Endothelial cell of umbilical vein (primary cell): ENCODE results near the gene PTPRK. TPM values are rescaled to one million over a fixed set of nuclear protein-coding genes. Genes with fewer than 3 reads are reported as not detected.

Source experiments
- BruUV-seq: library from RNA; stranded (reverse); fragments of 400-500 nt; replicated peaks from 2 replicates; lab custom pipeline; 2021; lab: Mats Ljungman, UMichigan
- CTCF ChIA-PET: fragments of 300-600, 350-600 bp; sonication (Branson Sonifier 250); formaldehyde crosslinking; loops from one replicate; lab custom pipeline; 2021; ENCODE audit warnings: antibody characterized with exemption, inconsistent platforms; lab: Charles Lee
- POLR2A ChIA-PET: fragments of 300-600, 350-600 bp; sonication (Branson Sonifier 250); formaldehyde crosslinking; loops from one replicate; lab custom pipeline; 2021; ENCODE audit warnings: antibody characterized with exemption, inconsistent platforms; lab: Charles Lee
- DNase-seq: peaks from one replicate; pipeline ENCODE4 v3.0.0-alpha.2; 2011; ENCODE audit warnings: low read depth, low spot score
- FAIRE-seq: peaks from 2 replicates; lab custom pipeline; 2011; peaks lifted over from hg19 to GRCh38; lab: Jason Lieb, UNC
- H2AFZ ChIP-seq: 2 replicates; pipeline ENCODE4 v1.6.0; 2012; ENCODE audit warnings: low read depth, low read length, control low read depth, inconsistent platforms
- H3K27ac ChIP-seq: 2 replicates; pipeline ENCODE4 v1.5.1; 2011; ENCODE audit warnings: low read depth, mild to moderate bottlenecking, control low read depth, low read length, moderate library complexity; ENCODE audit not compliant: insufficient read depth
- H3K27me3 ChIP-seq, 2 experiments: 2 replicates each; pipeline versions ENCODE4 v1.6.0 to v1.6.1; 2011; ENCODE audit warnings: low read length in 2 of 2, mixed read lengths in 1 of 2; ENCODE audit not compliant: control insufficient read depth in 2 of 2, insufficient read depth in 2 of 2
- H3K36me3 ChIP-seq, 2 experiments: 2 replicates in 1 of 2; 3 replicates in 1 of 2; pipeline ENCODE4 v1.5.1; 2011; ENCODE audit warnings: low read length in 2 of 2, mild to moderate bottlenecking in 1 of 2, moderate library complexity in 1 of 2; ENCODE audit not compliant: control insufficient read depth in 2 of 2, insufficient read depth in 2 of 2; ENCODE audit errors: extremely low read depth in 1 of 2
- H3K4me1 ChIP-seq: 3 replicates; pipeline ENCODE4 v1.5.1; 2011; ENCODE audit warnings: mild to moderate bottlenecking, low read length; ENCODE audit not compliant: control insufficient read depth, insufficient read depth; ENCODE audit errors: extremely low read depth
- H3K4me2 ChIP-seq: 2 replicates; pipeline ENCODE4 v1.6.1; 2011; ENCODE audit warnings: low read length, control low read depth, mixed read lengths; ENCODE audit not compliant: insufficient read depth
- H3K4me3 ChIP-seq, 3 experiments: fragments of 200-600 bp in 1 of 3; sonication (generic), shearing (Covaris generic) in 1 of 3; replicated peaks in 1 of 3; 2 replicates each; pipeline ENCODE4 v1.5.1; 2011 to 2016; ENCODE audit warnings: control low read depth in 3 of 3, low read length in 3 of 3, mild to moderate bottlenecking in 2 of 3, inconsistent platforms in 1 of 3, low read depth in 1 of 3, moderate library complexity in 1 of 3; ENCODE audit not compliant: insufficient read depth in 1 of 3
- H3K79me2 ChIP-seq: 2 replicates; pipeline ENCODE4 v1.6.0; 2012; ENCODE audit warnings: low read length, inconsistent platforms; ENCODE audit not compliant: control insufficient read depth, insufficient read depth
- H3K9ac ChIP-seq: replicated peaks from 2 replicates; pipeline ENCODE3; 2011; ENCODE audit warnings: low read length, control low read depth; ENCODE audit not compliant: insufficient read depth; ENCODE audit errors: extremely low read depth
- H3K9me1 ChIP-seq: replicated peaks from 3 replicates; pipeline ENCODE4 v1.6.0; 2011; ENCODE audit warnings: mild to moderate bottlenecking, low read length; ENCODE audit not compliant: control insufficient read depth, insufficient read depth; ENCODE audit errors: extremely low read depth
- H3K9me3 ChIP-seq: replicated peaks from 2 replicates; pipeline ENCODE4 v1.5.1; 2012; ENCODE audit warnings: low read length, inconsistent platforms; ENCODE audit not compliant: control insufficient read depth, insufficient read depth
- H4K20me1 ChIP-seq: replicated peaks from 2 replicates; pipeline ENCODE3; 2011; ENCODE audit warnings: mild to moderate bottlenecking, low read length; ENCODE audit not compliant: control insufficient read depth, insufficient read depth; ENCODE audit errors: extremely low read depth
- EZH2 ChIP-seq: IDR thresholded peaks from 2 replicates; pipeline ENCODE4 v1.6.1; 2012; ENCODE audit warnings: borderline replicate concordance, low read depth, mild to moderate bottlenecking, moderate library complexity, low read length, inconsistent platforms; ENCODE audit not compliant: severe bottlenecking
- FOS ChIP-seq: IDR thresholded peaks from 2 replicates; pipeline ENCODE4 v1.6.1; 2011; ENCODE audit warnings: mild to moderate bottlenecking, low read length, moderate library complexity, borderline replicate concordance; ENCODE audit not compliant: insufficient read depth
- GATA2 ChIP-seq: IDR thresholded peaks from 2 replicates; pipeline ENCODE4 v1.7.0; 2011; ENCODE audit warnings: low read depth, mild to moderate bottlenecking, moderate library complexity, mixed read lengths, low read length; ENCODE audit not compliant: insufficient read length, insufficient read depth
- JUN ChIP-seq: IDR thresholded peaks from 2 replicates; pipeline ENCODE4 v1.6.1; 2011; ENCODE audit warnings: borderline replicate concordance, low read depth; ENCODE audit not compliant: insufficient read length, insufficient read depth
- MYC ChIP-seq: IDR thresholded peaks from one replicate; pipeline ENCODE4 v1.6.1; 2011; ENCODE audit warnings: mild to moderate bottlenecking, low read depth, low read length
- POLR2A ChIP-seq: IDR thresholded peaks from 2 replicates; pipeline ENCODE4 v1.6.1; 2012; ENCODE audit warnings: low read depth, mild to moderate bottlenecking, control low read depth, low read length
- POLR2AphosphoS5 ChIP-seq: IDR thresholded peaks from 2 replicates; pipeline ENCODE4 v1.6.1; 2012; ENCODE audit warnings: low read depth, mild to moderate bottlenecking, control low read depth, low read length, moderate library complexity; ENCODE audit not compliant: insufficient read depth
- dilution Hi-C: fragments of 300-500 bp; cut with MboI; formaldehyde crosslinking; loops from one replicate; pipeline ENCODE4 v1.15.0; 2019; ENCODE audit warnings: low sequenced_read_pairs; ENCODE audit not compliant: extremely low pct_ligation_motif_present
- intact Hi-C: fragments of 100-400 bp; cut with micrococcal nuclease; formaldehyde crosslinking; loops from one replicate; pipeline ENCODE4 v1.10.0; 2022
- polyA plus RNA-seq, 4 experiments: library from polyadenylated mRNA; depleted of rRNA in 3 of 4; stranded (reverse) in 3 of 4; unstranded in 1 of 4; fragments of >200 nt; gene quantifications; 2 replicates each; pipeline versions ENCODE4 v1.2.1 to v1.2.3, GENCODE V29; 2011 to 2012; ENCODE audit warnings: missing spikeins in 1 of 4
- total RNA-seq: library from RNA; stranded (reverse); gene quantifications from 2 replicates; pipeline ENCODE4 v1.2.3, GENCODE V29; 2021
- TF ChIP-seq, protein P1 (sequence below), 2 donors: IDR thresholded peaks; 1 replicate in 1 of 2; 2 replicates in 1 of 2; pipeline ENCODE4 v1.5.1; 2011; ENCODE audit warnings: low read length in 2 of 2, mild to moderate bottlenecking in 2 of 2, moderate library complexity in 2 of 2, control low read depth in 1 of 2, inconsistent platforms in 1 of 2, low read depth in 1 of 2; ENCODE audit not compliant: insufficient read depth in 1 of 2; ENCODE audit errors: extremely low read depth in 1 of 2
- TF ChIP-seq, protein P2 (sequence below): IDR thresholded peaks from 2 replicates; pipeline ENCODE4 v1.6.1; 2011; ENCODE audit not compliant: insufficient read depth, insufficient read length

Gene PTPRK
- total and polyA plus RNA-seq, 2 donors (not counting 3 experiments of a cell fraction or from before 2014, with no cell fraction given), result 15.2 to 74.0 TPM

DNA sequence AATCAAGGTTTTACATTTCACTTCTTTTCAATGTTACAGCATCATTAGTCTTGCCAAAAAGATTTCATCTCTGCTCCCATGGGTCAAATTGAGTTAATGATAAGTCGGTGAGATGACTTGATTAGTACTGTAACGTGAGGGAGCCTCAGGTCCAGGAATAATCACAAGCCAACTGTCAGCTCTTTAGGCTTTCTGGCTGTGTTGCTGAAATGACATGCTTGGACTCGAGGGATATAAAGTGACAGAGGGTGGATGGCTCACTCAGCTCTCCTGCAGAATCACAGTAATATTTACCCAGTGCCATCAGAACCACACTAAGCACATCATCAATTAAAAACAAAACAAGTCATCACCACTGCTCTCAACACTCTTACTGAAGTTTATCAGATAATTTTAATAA is 423.4 kb downstream of the PTPRK start:
- no peak for DNase-seq
- Histone ChIP-seq H3K27ac (no peak overlapping the region), H3K9ac (no peak overlapping the region), H3K4me2 (no peak overlapping the region), H4K20me1 (peaks cover 2% of the 10 kb centered on the region), H2AFZ (no peak overlapping the region), H3K27me3 (no peaks in the 10 kb centered on the region), H3K79me2 (no peaks in the 10 kb centered on the region), H3K4me3 (no peak overlapping the region), H3K36me3 (no peaks in the 10 kb centered on the region), H3K9me3 (no peaks in the 10 kb centered on the region), H3K9me1 (no peaks in the 10 kb centered on the region), H3K4me1 (no peaks in the 10 kb centered on the region)
- intact Hi-C loops, result no loop called here
- TF ChIP-seq, protein P1, sequence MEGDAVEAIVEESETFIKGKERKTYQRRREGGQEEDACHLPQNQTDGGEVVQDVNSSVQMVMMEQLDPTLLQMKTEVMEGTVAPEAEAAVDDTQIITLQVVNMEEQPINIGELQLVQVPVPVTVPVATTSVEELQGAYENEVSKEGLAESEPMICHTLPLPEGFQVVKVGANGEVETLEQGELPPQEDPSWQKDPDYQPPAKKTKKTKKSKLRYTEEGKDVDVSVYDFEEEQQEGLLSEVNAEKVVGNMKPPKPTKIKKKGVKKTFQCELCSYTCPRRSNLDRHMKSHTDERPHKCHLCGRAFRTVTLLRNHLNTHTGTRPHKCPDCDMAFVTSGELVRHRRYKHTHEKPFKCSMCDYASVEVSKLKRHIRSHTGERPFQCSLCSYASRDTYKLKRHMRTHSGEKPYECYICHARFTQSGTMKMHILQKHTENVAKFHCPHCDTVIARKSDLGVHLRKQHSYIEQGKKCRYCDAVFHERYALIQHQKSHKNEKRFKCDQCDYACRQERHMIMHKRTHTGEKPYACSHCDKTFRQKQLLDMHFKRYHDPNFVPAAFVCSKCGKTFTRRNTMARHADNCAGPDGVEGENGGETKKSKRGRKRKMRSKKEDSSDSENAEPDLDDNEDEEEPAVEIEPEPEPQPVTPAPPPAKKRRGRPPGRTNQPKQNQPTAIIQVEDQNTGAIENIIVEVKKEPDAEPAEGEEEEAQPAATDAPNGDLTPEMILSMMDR (IDR thresholded peaks at IDR 0.05; ENCODE audit: extremely low read depth in 1 of 2, insufficient read depth in 1 of 2, low read depth in 1 of 2, low read length in 2 of 2), result no peak
- TF ChIP-seq POLR2AphosphoS5 (no peak), EZH2 (no peak), GATA2 (no peak), MYC (no peak), JUN (no peak), FOS (no peak), POLR2A (no peak)
- TF ChIP-seq, protein P2, sequence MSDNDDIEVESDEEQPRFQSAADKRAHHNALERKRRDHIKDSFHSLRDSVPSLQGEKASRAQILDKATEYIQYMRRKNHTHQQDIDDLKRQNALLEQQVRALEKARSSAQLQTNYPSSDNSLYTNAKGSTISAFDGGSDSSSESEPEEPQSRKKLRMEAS, result no peak
- FAIRE-seq, result no peak
- dilution Hi-C loops, result no loop called here
- BruUV-seq, result no TSS peak
- ChIA-PET POLR2A (no interaction called here), CTCF (no interaction called here)
